Activated CD4-positive, CD25-positive, alpha-beta regulatory T cell treated with anti-CD3 and anti-CD28 coated beads, Interleukin-2, amount 50 U/mL, for 16 hours (primary cell): ENCODE results near the gene SEMA4D.

ENCODE experiments used
- DNase-seq: peaks from one replicate; pipeline ENCODE4 v3.0.0-alpha.2; 2020; ENCODE audit warnings: low read depth, low spot score

Gene SEMA4D

GRCh38 chr9:89412951-89413350 lies 85.0 kb downstream of the SEMA4D start:
- no peak for DNase-seq

DNA sequence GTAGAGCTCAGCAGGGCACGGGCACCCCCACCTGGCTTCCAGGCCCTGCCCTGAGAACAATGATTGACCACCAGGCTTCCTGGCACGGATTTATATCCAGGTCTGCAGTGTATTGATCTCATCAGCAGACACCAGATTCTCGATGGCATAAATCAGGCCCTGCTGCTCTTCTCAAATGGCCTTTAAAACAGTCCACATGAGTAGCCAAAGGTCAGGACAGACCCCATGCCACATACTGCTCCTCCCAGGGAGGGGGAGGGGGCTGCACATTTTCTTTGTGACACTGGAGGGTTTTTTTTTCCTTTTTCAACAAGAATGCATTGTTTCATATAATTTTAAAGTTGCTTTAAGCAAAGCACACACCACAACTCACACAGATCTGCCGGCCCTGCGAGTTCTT lies 85.4 kb downstream of the SEMA4D start:
- DNase-seq: no peak

GRCh38 chr9:89411759-89412158 lies 86.2 kb downstream of the SEMA4D start:
- DNase-seq: no peak

GRCh38 chr9:89410641-89411350 lies 87.1 kb downstream of the SEMA4D start:
- DNase-seq: peak; percentile 45

- DNase-seq: no peak
Measured at GRCh38 chr9:89410022-89410421, 87.9 kb downstream of the SEMA4D start.

- DNase-seq: no peak
Measured at GRCh38 chr9:89409466-89409865, 88.4 kb downstream of the SEMA4D start.

DNA sequence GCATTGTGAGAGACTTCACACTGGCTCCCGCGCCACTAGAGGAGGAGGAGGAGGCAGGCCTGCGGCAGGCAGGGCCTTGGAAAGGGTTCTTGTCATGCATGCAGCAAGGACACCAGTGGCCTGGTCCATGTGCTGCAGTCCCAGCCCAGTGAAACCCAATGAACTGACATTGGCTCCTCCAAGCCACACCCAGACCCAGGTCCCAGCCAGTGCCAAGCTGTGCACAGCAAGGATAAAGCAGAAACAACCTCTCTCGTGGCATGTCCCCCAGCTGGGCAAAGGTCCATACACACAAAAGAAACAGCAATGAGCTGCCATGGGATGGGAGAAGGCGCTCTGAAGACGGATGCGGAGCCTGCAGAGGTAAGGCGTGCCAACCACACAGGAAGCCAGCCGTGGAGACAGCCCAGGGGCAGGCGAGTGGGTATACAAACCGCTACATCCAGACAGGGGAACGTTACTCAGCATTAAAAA lies 89.2 kb downstream of the SEMA4D start:
- DNase-seq: no peak

DNA sequence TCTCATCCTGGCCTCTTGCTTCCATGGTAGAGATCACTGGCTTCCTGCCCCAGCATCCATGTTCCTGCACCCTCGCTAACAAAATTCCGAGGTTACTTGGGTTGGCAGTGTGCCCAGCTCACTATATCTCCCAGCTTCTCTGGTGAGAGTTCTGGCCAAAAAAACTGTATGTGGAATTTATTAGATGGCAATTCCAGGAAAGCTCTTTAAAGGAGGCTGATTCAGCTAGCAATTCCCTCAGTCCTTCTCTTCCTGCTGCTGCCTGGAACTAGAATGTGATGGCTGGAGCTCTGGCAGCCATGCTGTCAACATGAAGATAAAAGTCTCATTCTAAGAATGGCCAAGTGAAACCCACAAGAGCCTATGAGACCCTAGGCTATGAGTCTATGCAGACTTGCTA lies 90.8 kb downstream of the SEMA4D start:
- no peak for DNase-seq

- no peak for DNase-seq
Measured at GRCh38 chr9:89405826-89406225, 92.1 kb downstream of the SEMA4D start.

DNA sequence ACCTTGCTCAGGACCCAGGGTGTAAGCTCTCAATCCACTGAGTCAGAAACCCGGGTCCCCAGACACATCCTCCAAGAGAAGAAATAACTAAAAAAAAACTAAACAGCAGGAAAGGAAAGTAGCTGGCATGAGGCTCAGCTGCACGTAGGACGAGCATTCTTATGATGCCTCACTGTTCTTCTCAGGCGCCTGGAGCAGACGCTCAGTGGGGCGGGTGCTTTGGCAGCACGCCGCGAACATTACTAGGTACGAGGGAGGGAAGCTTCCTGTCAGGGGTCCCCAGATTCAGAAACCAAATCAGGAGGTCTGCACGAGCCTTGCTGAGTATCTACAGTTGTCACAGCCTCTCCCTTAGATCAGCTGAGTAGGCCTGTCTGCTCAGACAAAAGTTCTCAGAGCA lies 93.8 kb downstream of the SEMA4D start:
- no peak for DNase-seq

DNA sequence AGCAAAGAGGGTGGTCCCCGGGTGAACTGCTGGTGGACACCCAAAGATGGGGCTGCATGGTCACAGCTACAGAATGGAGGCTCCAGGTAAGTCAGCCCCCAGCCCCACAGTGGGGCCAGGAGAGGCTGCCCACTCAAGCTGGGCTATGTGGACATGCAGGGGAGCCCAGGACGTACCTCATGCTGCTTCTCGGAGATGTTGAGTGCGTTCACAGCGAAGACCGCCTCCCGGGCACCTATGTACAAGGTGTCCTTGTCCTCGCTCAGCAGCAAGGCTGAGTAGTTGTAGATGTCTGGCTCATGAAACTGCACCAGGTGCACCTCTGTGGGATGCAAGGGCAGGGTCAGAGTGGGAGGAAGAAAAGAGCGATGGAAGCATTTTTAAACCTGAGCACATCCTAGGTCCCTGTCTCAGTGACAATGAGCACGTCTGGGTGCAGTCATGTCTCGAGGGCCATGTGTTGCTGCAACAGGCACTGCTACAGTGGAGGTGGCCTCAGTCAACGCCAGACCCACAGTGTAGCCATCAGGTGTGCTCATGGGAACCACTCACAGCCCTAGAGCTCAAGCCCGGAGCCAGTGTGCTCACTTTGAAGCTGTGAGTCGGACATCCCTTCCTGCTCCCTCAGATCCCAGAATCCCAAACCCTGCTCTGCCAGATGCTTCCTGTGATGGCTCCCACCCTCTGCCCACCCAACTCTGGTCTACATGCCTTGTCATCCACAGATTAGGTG lies 95.1 kb downstream of the SEMA4D start:
- DNase-seq: no peak

DNA sequence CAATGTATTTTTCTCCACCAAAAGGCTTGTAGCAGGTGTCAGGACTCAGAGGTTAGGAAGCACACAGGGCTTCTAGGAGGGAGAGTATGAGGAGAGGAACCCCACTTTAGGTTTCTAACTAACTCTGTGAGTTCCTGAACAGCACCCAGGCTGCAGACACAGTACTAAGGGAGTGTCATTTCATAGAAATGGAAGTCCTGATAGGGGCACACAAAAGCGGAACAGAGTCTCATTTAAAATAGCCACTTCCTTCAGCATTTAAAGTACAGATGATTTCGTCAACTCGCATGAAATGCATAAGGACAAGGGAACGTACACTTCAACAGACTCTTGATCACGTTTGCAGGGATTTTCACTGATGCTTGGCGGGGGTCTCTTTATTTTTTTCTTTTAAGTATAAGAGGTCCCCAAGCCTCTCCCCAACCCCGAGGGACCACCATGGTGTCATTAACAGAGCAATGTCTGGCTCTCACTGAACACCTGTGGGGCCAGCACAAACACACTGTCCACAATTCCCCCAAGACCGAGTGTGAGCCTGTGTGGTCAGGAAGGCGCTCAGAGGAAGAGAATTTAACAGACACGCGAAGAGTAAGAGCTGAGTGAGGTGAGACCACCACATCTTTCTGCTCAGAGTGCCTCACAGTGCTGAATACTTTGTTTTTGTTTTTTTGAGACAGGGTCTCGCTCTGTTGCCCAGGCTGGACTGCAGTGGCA lies 97.4 kb downstream of the SEMA4D start:
- DNase-seq: no peak

- DNase-seq: no peak
Measured at GRCh38 chr9:89398621-89399020, 99.3 kb downstream of the SEMA4D start.

DNA sequence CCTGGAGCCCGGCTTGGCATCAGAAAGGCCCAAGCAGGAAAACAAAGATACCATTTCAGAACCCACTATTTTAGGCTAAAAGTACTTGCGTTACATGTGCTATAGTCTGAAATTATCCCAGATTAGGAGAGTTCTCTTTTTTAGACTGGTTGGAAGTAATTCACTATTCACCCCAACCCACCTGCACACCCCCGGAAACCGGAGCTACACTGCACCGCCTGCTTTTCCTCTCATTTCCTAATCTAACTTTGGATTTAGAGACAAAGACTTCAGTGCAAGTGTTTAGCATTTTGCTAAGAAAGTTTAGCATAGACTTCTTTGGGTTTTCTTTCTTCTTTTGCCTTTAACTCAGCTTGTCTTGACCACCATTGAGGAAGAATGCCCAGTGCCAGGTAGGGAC lies 100.4 kb downstream of the SEMA4D start:
- no peak for DNase-seq

- DNase-seq: no peak
Measured at GRCh38 chr9:89395931-89396710, 101.8 kb downstream of the SEMA4D start.

DNA sequence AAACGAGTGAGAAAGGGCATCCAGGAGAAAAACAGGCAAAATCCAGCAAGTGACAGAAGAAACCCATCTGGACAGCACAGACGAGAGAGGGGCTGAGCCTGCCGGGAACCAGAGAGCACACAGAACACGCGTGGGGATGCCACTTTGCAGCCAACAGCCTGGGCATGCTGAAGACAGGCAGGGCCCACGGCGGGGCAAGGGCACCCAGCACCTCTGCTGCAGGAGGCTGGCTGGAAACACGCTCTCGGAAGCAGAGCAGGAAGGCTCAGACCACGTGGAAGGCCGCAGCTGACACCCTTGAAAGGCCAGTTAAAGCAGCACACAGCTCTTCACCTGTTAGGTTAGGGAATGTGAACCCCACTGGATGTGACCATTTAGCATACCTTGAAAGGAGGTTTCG lies 103.5 kb downstream of the SEMA4D start:
- no peak for DNase-seq

- DNase-seq: no peak
Measured at GRCh38 chr9:89391585-89391984, 106.3 kb downstream of the SEMA4D start.

GRCh38 chr9:89390578-89391116 lies 107.3 kb downstream of the SEMA4D start:
- no peak for DNase-seq

DNA sequence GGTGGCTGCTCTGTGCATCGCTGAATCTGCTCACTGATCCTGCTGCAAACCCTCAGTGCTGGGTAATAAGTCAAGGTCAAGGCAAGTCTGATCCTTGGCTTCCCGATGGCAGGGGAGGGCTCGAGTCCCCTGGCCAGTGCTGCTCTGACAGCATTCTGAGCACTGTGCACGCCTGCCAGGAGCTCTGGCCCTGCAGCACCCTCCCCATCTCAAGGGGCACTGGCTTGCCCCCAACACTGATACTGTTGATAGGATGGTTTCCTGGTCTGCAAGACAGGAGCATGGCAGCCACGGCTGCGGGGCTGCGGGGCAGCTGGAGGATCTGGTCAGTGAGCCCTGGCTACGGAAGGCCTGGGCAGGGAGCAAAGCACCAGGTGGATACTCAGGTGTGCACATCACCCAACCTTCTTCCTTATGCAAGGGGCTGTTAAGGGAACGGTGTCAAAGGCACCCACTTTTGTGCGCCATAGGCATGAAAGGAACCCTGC lies 107.8 kb downstream of the SEMA4D start:
- no peak for DNase-seq

DNA sequence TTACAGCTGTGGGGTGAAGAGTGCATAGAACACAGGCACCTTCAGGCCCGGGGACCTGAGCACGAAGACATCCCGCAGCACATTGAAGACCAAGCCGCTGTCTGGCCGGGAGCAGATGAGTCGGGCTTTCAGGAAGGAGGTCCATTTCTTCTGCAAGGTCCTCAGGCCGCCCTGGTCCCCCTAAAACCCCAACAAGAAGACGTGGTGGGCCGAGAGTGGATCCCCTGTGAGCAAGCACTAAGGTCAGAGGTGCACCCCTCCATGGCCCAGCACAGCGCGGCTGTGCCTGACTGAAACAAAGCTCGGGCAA lies 109.1 kb downstream of the SEMA4D start:
- no peak for DNase-seq

DNA sequence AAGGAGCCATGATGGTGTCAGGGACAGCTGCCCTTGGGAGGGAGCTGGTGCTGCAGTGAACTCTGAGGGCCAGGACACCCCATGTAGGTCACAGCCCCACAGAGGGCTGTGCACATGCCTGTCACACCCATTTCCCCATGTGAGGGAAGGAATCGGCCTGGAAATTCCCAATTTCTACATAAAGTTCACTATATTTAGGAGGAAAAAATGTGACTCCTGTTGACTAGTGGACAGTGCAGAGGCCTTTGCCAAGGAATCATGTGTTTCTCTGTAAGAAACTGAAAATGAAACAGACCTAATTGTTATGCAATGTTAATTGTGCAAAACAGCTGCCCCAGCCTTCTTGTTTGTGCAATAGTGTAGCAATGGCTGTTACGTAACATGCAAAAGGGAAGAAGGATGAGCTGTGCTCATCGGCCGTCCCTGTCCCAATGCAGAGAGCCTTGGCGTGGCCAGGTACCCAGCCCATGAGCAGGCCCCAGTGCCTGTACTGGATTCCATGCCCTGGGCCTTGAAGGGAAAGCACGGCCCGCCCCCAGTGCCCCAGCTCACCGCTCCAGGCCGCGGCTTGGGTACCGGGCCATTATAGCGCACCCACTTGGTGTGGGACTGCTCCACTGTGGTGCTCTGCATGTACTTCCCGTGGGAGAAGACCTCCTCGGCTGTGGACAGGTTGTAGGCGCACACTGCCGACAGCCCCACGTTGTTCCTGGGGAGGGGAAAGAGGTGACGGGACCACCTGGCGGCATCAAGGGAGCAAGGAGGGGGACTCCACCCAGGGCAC lies 109.6 kb downstream of the SEMA4D start:
- DNase-seq: no peak
